Glutamatergic neuron (in vitro differentiated cells): ENCODE results near the gene H2BK1. TPM values are rescaled to one million over a fixed set of nuclear protein-coding genes. Genes with fewer than 3 reads are reported as not detected.

Experiments
- DNase-seq: peaks from one replicate; pipeline ENCODE4 v3.0.0; 2022
- H3K27ac Mint-ChIP-seq: one replicate; pipeline ENCODE4 v1.8.0; 2020; ENCODE audit warnings: mild to moderate bottlenecking, mixed read lengths, inconsistent platforms; ENCODE audit not compliant: unreplicated experiment
- H3K27me3 Mint-ChIP-seq: one replicate; pipeline ENCODE4 v1.8.0; 2020; ENCODE audit warnings: mild to moderate bottlenecking, moderate library complexity, mixed read lengths, inconsistent platforms; ENCODE audit not compliant: unreplicated experiment
- H3K36me3 Mint-ChIP-seq: one replicate; pipeline ENCODE4 v1.8.0; 2020; ENCODE audit warnings: mild to moderate bottlenecking, mixed read lengths, inconsistent platforms; ENCODE audit not compliant: unreplicated experiment
- H3K4me1 Mint-ChIP-seq: one replicate; pipeline ENCODE4 v1.8.0; 2020; ENCODE audit warnings: mild to moderate bottlenecking, low read depth, mixed read lengths, inconsistent platforms; ENCODE audit not compliant: unreplicated experiment
- H3K4me3 Mint-ChIP-seq: one replicate; pipeline ENCODE4 v1.8.0; 2020; ENCODE audit warnings: mild to moderate bottlenecking, mixed read lengths, inconsistent platforms; ENCODE audit not compliant: unreplicated experiment
- H3K9me3 Mint-ChIP-seq: one replicate; pipeline ENCODE4 v1.8.0; 2020; ENCODE audit warnings: mild to moderate bottlenecking, moderate library complexity, mixed read lengths, inconsistent platforms; ENCODE audit not compliant: unreplicated experiment
- CTCF ChIP-seq: fragments of 200-600 bp; sonication (generic); IDR thresholded peaks from one replicate; pipeline ENCODE4 v1.5.0; 2021; ENCODE audit not compliant: partially characterized antibody, unreplicated experiment
- total RNA-seq: library from RNA; stranded (reverse); fragmentation: NEBNext Ultra II Directional; extraction: Animal tissue kit (Norgen Biotek cat#: 25700); gene quantifications from one replicate; pipeline ENCODE4 v1.2.1, GENCODE V29; 2021; ENCODE audit not compliant: unreplicated experiment

The H2BK1 gene
- total RNA-seq, 1 donor from 2014 or later, result not detected

- Mint-ChIP-seq H3K9me3 (peaks cover 10% of the 10 kb centered on the region), H3K27ac (no peak overlapping the region), H3K4me3 (no peak overlapping the region), H3K4me1 (peaks cover 11% of the 10 kb centered on the region), H3K36me3 (no peaks in the 10 kb centered on the region), H3K27me3 (peaks cover 3% of the 10 kb centered on the region)
- no peak for DNase-seq
- TF ChIP-seq CTCF, result no peak
Observed at GRCh38 chr7:151236406-151236805, 26.1 kb upstream of the H2BK1 start.

GRCh38 chr7:151235091-151235787 is 25.0 kb upstream of the H2BK1 start:
- Mint-ChIP-seq H3K27ac (no peak overlapping the region), H3K4me1 (peaks cover 11% of the 10 kb centered on the region), H3K27me3 (peaks cover 3% of the 10 kb centered on the region), H3K4me3 (no peak overlapping the region), H3K9me3 (peaks cover 10% of the 10 kb centered on the region), H3K36me3 (no peaks in the 10 kb centered on the region)
- TF ChIP-seq CTCF, result no peak
- DNase-seq, result no peak

- peak overlapping the region; percentile 98 for H3K4me3 Mint-ChIP-seq
- no peak for DNase-seq
- peaks cover 11% of the 10 kb centered on the region for H3K4me1 Mint-ChIP-seq
- H3K27ac Mint-ChIP-seq, result peak overlapping the region; percentile 97
- H3K9me3 Mint-ChIP-seq, result peaks cover 10% of the 10 kb centered on the region
- H3K27me3 Mint-ChIP-seq, result peaks cover 3% of the 10 kb centered on the region
- no peak for TF ChIP-seq CTCF
- no peaks in the 10 kb centered on the region for H3K36me3 Mint-ChIP-seq
Observed at GRCh38 chr7:151233804-151234203, 23.5 kb upstream of the H2BK1 start.

GRCh38 chr7:151232917-151233701 is 22.8 kb upstream of the H2BK1 start:
- no peaks in the 10 kb centered on the region for H3K36me3 Mint-ChIP-seq

More at GRCh38 chr7:151232917-151233701, 22.8 kb upstream of the H2BK1 start:
- Mint-ChIP-seq H3K9me3 (peaks cover 13% of the 10 kb centered on the region), H3K27ac (peak overlapping the region; percentile 97), H3K4me3 (peak overlapping the region; percentile 98), H3K27me3 (peaks cover 3% of the 10 kb centered on the region), H3K4me1 (peaks cover 13% of the 10 kb centered on the region)
- TF ChIP-seq CTCF, result no peak
- DNase-seq, result peak; percentile 44
